Mucosa of descending colon (tissue), 3 donors: ENCODE measurements around the gene PHF24. TPM values are rescaled to one million over a fixed set of nuclear protein-coding genes. Genes with fewer than 3 reads are reported as not detected.

ENCODE experiments used
- ATAC-seq: fragments of 200-7000 bp; cut with Tn5 transposase; one replicate; pipeline ENCODE4 v1.9.1; 2020; ENCODE audit warnings: mild to moderate bottlenecking, moderate library complexity
- DNase-seq, 3 donors: peaks; one replicate each; pipeline ENCODE4 v3.0.0-alpha.2; 2020
- H3K36me3 ChIP-seq: fragments of 200-600 bp; one replicate; pipeline ENCODE4 v1.8.0; 2021; ENCODE audit warnings: low read depth, mild to moderate bottlenecking
- H3K4me1 ChIP-seq: fragments of 200-600 bp; one replicate; pipeline ENCODE4 v1.8.0; 2021; ENCODE audit warnings: low read depth, mild to moderate bottlenecking
- H3K4me3 ChIP-seq: fragments of 200-600 bp; one replicate; pipeline ENCODE4 v1.8.0; 2021; ENCODE audit warnings: mild to moderate bottlenecking
- H3K9me3 ChIP-seq: fragments of 200-600 bp; one replicate; pipeline ENCODE4 v1.8.0; 2021; ENCODE audit warnings: mild to moderate bottlenecking
- CTCF ChIP-seq: fragments of 200-600 bp; IDR thresholded peaks from one replicate; pipeline ENCODE4 v1.8.0; 2022; ENCODE audit warnings: antibody characterized with exemption, mild to moderate bottlenecking
- intact Hi-C, 2 donors: fragments of 100-400 bp; cut with DNase I in 1 of 2; cut with micrococcal nuclease in 1 of 2; formaldehyde crosslinking; loops; one replicate each; pipeline versions ENCODE4 v1.11.0 to v1.11.1; 2022; cut with DNase I, micrococcal nuclease
- total RNA-seq, 3 donors: library from RNA; stranded (reverse); fragmentation: NEBNext Ultra II Directional in 2 of 3; extraction: Animal tissue kit (Norgen Biotek cat#: 25700) in 2 of 3; gene quantifications; one replicate each; pipeline versions ENCODE4 v1.2.1 to v1.2.4, GENCODE V29; 2021 to 2023
- donor health status: DM: no; HTN: no; CAD: no; lungs with moderate emphysema.
- donor health status: DM: no; HTN: no; CAD: no.
- donor health status: DM: no; HTN: yes; CAD: no.

Gene PHF24
- total RNA-seq, 3 donors from 2014 or later = 0.55 to 1.3 TPM; not detected in 1

- Histone ChIP-seq H3K9me3 (no peaks in the 10 kb centered on the region), H3K4me3 (no peak overlapping the region), H3K4me1 (peaks cover 4% of the 10 kb centered on the region), H3K36me3 (no peaks in the 10 kb centered on the region)
- intact Hi-C loops = no loop called here
- TF ChIP-seq CTCF = no peak
- ATAC-seq = no peak
- peak in 1 of 3 donors; percentile 29 for DNase-seq
Observed at GRCh38 chr9:34992376-34992951, 34.4 kb downstream of the PHF24 start.

DNA sequence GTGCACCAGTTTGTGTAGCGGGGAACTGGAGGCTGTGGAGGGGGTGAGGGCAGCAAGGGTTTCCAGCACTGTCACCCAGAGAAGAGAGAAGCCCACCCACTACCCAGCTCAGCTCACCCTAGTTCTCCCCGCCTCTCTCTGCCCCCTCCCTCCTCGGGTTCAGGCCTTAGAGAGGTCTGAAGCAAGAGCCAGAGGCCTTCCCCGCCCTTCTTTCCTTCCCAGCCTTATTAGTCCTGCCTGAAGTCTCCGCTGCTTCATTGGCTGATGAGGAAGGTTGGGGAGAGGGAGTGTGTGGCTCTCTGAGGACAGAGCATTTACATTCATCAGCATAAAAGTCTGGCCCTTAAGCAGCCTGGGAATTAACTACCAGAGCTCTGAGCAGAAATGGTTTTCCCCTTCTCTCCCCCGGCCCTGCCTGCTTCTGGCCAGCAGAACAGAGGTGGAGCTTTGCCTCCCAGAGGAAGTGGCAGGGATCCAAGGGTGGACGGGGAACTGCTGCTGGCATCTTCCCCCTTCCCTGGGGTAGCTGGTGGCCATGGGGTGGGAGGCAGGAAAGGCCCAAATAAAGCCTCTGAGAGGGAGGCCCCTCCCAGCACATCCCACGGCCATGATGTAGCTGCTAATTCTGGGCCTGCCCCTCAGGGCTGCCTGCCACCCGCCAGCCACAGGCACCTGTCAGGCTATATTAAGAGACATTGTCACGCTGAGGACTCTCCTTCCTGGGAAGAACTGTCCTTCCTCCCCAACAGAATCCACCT lies 35.6 kb downstream of the PHF24 start:
- Histone ChIP-seq H3K4me3 (no peak overlapping the region), H3K9me3 (no peaks in the 10 kb centered on the region), H3K4me1 (peaks cover 4% of the 10 kb centered on the region), H3K36me3 (no peaks in the 10 kb centered on the region)
- no peak for TF ChIP-seq CTCF
- peak in 2 of 3 donors; percentile 42 to 63 for DNase-seq
- no peak for ATAC-seq
- intact Hi-C loops = no loop called here

- ATAC-seq = peak; percentile 49
- peaks cover 4% of the 10 kb centered on the region for H3K4me1 ChIP-seq
- intact Hi-C loops = no loop called here
Observed at GRCh38 chr9:34994260-34994899, 36.3 kb downstream of the PHF24 start.

GRCh38 chr9:34994900-34995669 lies 37.0 kb downstream of the PHF24 start:
- no peak for TF ChIP-seq CTCF
- Histone ChIP-seq H3K9me3 (no peaks in the 10 kb centered on the region), H3K36me3 (no peaks in the 10 kb centered on the region), H3K4me3 (no peak overlapping the region), H3K4me1 (peaks cover 4% of the 10 kb centered on the region)
- intact Hi-C loops = no loop called here
- no peak for ATAC-seq
- no peak for DNase-seq

More at GRCh38 chr9:34994260-34994899, 36.3 kb downstream of the PHF24 start:
- peak in 1 of 3 donors; percentile 73 for DNase-seq
- H3K4me3 ChIP-seq = no peak overlapping the region
- peak; percentile 20 for TF ChIP-seq CTCF
- no peaks in the 10 kb centered on the region for H3K36me3 ChIP-seq
- no peaks in the 10 kb centered on the region for H3K9me3 ChIP-seq

GRCh38 chr9:34995670-34996060 lies 37.6 kb downstream of the PHF24 start:
- Histone ChIP-seq H3K4me1 (no peaks in the 10 kb centered on the region), H3K36me3 (no peaks in the 10 kb centered on the region), H3K9me3 (no peaks in the 10 kb centered on the region), H3K4me3 (no peak overlapping the region)
- DNase-seq (no peak), ATAC-seq (no peak)
- TF ChIP-seq CTCF = no peak
- intact Hi-C loops = no loop called here
